Hematopoietic multipotent progenitor cell treated with erythropoietin and hydrocortisone succinate and interleukin-3 and kit ligand, for 17 days (in vitro differentiated cells): ENCODE data around the gene C6.

ENCODE experiments used
- DNase-seq: peaks from one replicate; pipeline ENCODE4 v3.0.0-alpha.2; 2015; ENCODE audit warnings: low spot score

The C6 gene

DNA sequence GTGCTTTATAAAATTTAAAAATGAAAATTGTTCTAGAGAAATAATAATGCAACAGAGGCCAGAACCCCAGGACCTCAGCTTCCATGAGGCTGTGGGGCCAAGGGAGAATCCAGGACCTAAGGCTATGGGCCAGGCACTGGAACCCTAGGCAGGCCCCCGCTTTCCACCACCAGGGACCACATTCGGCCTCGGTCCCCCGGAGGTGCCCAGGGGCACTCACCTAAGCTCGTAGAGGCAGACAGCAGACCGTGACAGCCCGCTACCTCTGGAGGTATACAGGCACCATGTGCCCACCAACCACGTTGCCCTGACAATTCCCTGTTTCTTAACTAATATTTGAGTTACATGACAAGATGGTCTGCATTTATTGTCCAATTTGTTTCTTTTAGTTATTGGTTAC is 92.7 kb downstream of the C6 start:
- DNase-seq = no peak

DNA sequence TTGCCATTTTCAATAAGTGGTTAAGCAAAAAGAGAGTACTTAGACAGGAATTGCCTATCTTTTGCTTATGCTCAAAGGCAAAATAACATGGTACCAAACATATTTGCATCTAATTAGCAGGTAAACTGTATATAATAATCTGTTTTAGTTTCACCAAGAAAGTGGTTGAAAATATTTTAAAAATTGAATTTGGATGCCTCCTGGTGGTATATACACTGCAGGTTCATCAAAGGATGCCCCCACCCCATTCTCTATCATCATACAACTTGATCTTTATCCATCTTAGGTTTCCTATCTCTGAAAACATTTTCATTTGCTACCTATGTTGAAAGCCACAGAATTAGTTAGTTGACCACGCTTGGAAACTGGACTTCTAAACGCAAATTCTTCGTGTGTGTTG is 95.2 kb downstream of the C6 start:
- no peak for DNase-seq

DNA sequence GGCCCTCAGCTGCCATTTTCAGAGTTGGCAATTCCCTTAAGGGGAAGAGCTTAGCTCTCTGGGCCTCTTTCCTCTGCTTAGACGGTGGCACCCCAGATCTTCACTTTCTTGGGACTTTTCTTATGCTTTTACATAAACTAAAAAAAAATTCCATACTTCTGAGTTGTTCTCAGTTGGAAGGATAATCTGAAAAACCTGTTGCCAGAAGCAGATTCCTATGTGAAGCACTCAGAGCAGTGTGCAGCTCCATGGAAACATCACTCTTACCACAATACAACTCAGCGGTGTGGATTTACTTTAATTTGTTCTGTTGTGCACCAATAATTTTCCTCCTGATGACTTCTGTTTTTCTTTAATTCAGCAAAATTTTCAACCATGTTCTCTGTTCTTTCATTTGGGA is 98.1 kb downstream of the C6 start:
- no peak for DNase-seq

DNA sequence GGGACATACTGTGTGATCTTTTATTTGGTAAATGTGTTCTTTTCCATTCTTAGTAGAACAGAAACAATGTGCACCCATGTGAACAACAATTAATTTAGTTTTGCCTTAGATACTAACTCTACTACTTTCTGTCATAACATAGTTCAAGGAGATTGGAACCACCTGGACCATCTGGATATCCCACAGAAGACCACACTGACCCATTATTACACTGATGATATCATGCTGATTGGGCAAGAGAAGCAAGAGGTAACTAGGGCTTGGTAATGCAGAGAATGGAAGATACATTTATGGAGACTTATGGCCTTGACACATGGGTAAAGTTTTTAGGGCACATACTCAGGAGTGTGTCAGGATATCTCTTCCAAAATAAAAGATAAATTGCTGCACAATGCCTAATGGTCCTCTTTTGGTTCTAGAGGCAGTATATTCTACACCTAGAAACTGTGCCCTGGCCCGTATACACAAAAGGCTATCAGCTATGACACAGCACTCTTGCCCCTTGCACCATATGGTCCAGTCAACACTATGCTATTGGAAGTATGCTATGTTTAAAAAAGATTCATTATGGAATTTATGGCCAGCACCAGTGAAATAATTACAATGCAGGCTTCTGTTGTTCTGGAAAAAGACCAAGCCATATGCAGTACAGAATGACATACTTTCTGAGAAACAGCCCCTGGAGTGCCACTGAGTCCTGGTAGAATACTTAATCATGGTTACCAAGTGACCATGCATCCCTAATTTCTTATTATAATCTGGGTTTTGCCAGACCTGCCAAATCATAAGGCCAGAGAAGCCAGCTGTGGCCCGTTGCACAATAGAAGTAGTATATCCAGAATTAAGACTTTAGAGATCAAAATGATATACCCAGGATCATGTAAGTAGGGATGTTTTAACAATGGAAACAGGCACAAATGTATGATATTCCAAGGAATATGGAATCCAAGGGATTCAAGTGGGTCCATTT is 100.6 kb downstream of the C6 start:
- no peak for DNase-seq

DNA sequence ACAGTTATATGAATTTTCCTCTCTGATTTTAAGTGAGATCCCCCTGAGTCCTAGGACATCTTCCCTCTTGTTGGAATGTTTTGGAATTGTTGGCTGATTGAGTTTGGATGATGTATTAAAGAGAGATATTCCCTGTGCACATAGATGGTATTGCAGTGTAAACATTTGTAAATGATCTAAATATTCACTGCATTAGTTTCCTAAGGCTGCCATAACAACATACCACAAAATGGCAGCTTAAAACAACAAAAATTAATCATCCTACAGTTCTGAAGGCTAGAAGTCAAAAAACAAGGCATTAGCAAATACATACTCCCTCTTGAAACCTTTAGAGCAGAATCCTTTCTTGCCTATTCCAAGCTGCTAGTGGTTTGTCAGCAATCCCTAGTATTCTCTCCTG is 104.1 kb downstream of the C6 start:
- no peak for DNase-seq

DNA sequence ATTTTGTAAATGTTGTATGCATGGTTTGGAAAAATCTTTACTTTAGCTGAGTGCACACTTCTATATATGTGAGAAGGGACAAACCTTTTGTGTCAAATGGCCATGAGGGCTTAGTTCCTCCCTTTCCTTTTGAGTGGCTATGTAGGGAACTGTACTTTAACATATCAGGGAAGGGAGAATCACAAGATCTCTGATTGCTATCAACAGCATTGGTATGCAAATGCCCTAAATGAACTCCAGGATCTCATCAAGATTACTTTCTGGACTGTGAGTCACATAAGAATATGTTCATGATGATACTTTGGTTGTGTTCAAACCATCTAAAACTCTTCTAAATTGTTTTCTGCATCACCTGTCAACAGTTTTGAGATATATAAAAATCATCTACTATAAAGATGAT is 111.0 kb downstream of the C6 start:
- DNase-seq = no peak

DNA sequence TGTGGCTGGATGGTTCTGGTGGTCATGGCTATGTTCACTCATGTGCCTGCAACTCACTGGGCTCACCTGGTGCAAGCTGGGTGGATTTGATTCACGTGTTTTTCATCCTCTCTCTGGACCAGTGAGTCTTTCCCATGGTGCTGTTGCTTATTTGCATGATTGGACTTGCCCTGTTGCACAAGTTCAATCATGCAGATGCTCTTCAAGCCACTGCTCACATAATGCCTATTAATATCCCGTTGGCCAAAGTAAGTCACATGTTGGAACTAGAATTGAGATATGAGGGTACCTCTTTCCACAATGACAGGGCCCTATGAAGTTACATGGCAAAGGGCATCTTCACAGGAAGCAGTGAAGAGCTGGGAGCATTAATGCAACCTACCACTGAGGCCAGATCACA is 115.7 kb downstream of the C6 start:
- no peak for DNase-seq

DNA sequence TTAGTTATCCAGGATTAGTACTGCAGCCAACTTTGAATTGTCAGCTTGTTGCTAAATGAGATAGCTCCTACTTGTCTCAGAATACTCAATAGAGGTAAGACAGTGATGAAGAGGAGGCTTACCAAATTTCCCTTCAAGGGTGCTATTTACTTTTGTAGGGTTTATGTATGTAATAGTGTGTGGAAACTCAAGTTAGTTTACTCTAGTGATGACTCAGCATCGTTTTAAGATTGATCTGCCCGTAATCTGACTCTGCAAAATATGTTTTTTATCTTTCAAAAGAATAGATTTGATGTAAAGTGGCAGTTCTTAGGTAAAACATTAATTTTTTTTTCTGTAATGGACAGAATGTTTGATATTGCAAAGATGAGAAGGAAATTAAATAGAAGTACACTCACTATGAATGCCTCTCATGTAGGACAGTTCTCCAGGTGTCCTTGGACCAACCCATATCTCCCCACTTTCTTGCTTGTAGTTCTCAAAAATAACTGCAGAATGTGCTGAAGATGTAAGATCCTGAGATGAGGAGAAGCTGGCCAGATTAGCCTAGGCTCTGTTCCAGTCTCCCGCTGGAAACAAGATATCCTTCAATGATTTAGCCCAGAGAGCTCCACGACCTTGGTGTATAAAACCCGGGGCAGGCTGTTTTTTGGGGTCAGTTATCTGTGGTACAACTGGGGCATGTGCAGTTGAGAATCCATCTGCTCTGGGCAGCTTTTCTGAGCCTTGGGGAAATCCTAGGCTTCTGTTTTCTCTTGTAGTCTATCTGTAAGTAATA is 117.8 kb downstream of the C6 start:
- no peak for DNase-seq

DNA sequence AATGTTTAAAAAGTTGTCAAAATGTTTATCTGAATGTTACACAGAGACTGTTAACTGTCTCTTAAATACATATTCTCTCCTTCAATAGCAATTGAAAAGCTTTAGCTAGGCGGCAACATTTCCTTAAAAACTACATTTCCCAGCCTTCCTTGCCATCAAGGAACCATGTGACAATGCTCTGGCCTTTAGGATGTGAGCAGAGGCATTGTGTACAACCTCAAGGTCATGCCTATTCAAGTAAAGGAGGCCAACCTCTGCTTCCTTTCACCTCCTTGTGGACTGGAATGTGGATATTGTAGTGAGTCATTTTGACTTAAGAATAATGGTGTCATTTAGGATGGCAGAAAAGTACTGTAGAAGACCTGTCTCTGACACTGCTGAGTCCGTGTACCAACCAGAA is 118.5 kb downstream of the C6 start:
- DNase-seq = no peak

DNA sequence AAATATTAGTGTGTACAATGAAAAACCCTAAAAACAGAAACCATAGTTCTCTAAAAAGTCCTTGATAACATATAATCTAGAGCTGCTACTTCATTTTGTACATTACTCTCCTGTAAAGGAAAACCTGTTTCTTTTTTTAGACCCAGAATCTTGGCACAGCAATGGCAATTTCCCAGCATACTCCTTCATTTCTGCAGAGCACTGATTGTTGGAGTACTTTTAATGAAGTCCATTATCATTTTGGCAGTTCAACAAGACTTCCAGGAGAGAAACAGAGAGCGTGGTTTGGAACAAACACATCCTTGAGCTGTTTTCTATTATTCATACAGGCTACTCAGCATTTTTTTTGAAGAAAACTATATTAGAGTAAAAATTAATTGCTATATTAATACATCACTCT is 119.5 kb downstream of the C6 start:
- DNase-seq = no peak
